HG03108 (cell line): ENCODE data around the gene CYP27B1.

Source experiments
- ATAC-seq: cut with Tn5 transposase; IDR thresholded peaks from one replicate; pipeline ENCODE4 v1.9.1; 2021; ENCODE audit warnings: moderate library complexity; ENCODE audit not compliant: unreplicated experiment

The CYP27B1 gene

DNA sequence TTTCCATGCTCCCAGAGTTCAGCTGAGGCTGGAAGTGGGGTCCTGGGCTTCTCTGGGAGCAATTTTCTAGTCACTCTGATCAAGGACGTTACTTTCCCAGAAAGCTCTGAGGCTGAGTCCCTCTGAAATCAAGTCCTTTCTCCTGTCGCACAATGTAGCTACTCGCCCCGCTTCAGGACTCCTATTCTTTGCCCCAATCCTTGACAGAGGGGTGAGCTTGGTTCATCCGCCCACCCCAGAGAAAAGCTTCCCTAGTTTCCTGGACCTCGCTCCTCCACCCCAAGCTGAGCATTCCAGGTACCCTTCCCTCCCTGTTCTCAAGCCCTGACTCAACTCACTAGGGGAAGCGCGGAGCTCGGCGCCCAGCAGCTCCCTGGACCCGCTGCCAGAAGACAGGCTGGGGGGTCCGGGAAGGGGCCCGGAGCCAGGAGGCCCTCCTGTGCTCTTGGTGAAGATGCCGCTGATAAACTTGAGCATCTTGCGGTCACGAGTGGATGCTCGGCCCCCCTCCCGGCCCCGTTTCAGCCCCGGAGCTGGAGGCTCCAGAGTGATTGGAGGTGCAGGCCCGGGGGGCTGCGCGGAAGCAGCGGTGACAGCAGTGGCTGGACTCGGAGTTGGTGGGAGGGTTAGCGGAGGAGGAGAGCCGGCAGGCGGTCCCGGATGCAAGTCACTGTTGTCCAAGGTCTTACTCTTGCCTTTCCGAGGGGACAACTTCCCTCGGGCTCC lies 30.0 kb downstream of the CYP27B1 start:
- ATAC-seq, result no peak

GRCh38 chr12:57735952-57736740 lies 30.7 kb downstream of the CYP27B1 start:
- ATAC-seq, result no peak

DNA sequence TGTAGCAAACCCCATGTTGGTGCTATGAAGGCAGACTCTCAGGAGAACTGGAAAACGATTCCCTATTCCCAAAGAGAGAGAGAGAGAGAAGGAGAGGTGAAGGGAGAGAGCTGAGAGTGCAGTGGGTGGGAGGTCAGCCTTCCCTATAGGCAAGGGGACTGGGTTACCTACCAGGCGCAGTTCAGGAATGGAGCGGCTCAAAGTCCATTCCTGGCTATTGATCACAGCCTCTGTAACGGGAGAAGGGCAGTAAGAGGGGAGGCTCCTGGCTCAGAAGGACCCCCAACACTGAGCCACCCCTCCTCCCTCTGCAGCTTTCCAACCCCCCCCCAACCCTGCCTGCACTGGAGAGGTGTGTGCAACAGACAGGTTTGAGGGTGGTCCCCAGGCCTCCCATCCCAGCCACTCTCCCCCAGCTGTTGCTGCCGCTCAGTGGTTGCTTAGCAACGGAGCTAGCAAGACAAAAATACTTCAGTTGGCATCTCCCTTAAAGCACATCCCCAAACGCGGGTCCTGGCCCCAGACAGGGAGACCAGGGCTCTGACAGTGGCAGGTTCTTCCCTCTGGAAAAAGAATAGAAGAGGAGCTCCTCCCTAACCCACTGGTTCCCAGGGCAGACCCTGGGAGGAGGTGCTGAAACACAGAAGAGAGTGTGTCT lies 31.6 kb downstream of the CYP27B1 start:
- no peak for ATAC-seq

GRCh38 chr12:57734591-57734990 lies 32.3 kb downstream of the CYP27B1 start:
- ATAC-seq, result no peak

DNA sequence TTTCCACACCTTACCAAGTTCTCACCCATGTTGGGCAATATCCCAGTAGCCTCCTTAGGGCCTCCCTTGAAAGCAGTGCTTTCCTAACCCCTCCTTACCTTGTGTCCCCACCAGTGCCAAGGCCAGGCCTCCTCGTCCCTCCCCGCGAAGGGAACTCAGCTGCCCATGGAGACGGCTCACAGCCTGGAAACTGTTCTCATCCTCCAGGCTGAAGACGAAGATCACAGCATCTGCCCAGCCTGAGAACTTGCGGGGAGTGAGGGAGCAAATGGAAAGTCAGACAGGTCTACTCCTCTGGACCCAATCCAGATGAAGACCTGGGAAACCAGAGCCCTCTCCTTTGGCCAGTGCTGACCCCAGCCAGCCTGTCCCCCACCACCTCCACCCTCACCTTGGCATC lies 33.0 kb downstream of the CYP27B1 start:
- no peak for ATAC-seq

GRCh38 chr12:57732726-57733593 lies 33.9 kb downstream of the CYP27B1 start:
- no peak for ATAC-seq

DNA sequence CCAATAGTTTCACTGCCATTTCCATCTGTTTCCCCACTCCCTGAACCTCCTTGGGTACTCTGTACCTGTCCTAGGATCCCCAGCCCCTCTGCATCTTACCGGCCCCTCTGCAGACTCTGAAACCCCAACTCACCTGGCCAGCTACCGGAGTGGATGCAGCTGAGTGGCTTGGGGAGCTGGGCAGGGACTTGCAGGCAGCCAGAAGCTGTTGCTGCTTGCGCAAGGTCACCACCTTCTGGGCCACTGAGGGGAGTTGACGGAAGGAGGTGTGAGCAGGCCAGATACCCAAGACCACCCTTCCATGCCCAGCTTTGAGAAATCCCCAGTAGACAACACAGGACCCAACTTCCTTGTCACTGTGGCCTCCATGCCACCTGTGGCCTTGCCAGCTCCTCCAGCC lies 34.6 kb downstream of the CYP27B1 start:
- no peak for ATAC-seq

- no peak for ATAC-seq
Observed at GRCh38 chr12:57731411-57732080, 35.3 kb downstream of the CYP27B1 start.

- no peak for ATAC-seq
Observed at GRCh38 chr12:57730336-57731067, 36.4 kb downstream of the CYP27B1 start.

DNA sequence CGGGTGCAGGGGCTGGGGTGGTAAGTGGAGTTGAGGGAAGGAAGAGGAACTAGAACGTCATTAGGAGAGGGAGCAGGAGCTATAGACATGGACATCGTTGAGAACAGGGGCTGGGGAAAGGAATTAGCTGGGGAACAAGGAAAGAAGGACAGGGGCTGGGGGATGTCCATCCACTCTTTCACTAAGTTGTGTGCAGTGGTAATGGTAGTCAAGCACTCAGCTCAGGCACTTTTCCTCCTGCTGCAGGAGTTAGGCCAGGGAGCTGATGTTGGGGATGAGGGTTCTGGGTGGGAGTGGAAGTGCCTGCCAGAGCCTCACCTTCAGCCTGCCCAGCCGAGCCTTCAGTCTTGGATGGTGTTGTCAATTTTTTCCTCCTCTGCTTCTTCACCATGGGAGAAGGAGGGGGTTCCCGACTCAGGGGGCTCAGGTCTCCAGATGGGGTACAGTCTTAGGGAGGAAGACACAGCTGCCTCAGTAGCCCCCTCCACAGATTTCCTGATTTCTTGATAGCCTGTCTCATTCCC lies 37.5 kb downstream of the CYP27B1 start:
- ATAC-seq, result no peak

- ATAC-seq, result no peak
Observed at GRCh38 chr12:57727758-57728395, 39.0 kb downstream of the CYP27B1 start.

DNA sequence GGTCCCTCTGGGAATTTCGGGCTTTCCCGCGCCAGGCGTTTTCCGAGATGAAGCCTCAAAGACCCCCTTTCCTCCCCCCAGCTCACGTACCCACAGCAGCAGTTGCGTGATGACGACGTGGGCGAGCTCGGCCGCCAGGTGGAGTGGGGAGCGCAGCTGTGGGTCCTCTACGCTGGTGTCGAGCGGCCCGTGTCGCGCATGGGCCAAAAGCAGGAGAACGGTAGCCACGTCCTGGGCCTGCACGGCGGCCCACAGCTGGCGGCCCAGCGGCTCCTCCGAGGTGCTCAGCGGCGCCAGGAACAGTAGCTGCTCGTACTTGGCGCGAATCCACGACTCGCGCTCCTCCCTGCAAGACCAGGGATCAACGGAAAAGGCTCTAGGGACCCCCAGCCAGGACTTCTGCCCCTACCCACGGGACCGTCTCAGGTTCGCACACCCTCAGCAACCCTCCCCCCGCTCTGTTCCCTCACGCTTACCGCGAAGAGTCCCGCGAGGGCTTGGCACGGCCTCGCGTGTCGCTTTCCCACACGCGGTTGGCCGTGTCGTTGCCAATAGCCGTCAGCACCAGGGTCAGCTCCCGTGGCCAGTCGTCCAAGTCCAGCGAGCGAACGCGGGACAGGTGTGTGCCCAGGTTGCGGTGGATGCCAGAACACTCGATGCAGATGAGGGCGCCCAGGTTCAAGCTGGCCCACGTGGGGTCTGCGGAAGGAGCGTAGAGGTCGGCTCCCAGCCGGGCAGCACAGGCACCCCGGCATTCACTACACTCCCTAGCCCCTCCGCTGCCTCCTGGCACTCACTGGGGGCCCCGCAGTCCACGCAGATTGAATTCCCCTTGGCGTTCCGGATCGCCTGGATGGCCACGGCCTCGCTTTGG lies 39.8 kb downstream of the CYP27B1 start:
- no peak for ATAC-seq

DNA sequence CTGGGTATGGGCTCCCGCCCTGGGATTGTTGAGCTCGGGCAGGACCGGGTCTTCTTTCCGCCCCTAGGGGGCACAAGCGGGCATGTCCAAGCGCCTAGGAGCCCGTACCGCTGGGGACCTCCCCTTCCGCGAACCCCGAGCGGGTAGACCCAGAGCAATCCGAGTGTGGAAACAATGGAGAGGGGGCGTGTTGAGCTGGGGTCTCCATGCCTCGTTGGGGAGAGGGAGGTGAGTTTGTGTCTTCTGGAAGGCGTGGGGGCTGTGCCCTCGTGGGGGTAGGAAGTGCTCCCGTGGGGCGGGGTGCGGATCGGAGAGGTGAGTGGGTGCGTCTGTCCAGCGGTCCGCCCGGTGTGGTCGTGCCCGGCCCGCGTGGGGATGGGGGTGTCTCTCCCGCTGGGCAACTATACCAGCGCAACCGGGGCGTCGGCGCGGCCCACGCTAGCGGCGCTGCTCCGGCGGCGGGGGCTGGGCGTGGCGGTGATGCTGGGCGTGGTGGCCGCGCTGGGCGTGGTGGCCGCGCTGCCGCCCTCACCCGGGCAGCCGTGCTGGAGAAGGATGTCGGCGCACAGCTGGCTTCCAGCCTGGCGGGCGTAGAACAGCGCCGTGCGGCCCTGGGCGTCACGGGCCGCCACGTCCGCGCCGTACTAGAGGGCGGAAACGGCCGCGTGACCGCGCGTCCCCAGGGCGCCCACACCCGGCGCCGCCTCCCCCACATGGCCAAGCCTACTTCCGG lies 40.6 kb downstream of the CYP27B1 start:
- no peak for ATAC-seq

GRCh38 chr12:57725851-57726150 lies 41.1 kb downstream of the CYP27B1 start:
- ATAC-seq, result no peak

GRCh38 chr12:57724936-57725740 lies 41.7 kb downstream of the CYP27B1 start:
- no peak for ATAC-seq

DNA sequence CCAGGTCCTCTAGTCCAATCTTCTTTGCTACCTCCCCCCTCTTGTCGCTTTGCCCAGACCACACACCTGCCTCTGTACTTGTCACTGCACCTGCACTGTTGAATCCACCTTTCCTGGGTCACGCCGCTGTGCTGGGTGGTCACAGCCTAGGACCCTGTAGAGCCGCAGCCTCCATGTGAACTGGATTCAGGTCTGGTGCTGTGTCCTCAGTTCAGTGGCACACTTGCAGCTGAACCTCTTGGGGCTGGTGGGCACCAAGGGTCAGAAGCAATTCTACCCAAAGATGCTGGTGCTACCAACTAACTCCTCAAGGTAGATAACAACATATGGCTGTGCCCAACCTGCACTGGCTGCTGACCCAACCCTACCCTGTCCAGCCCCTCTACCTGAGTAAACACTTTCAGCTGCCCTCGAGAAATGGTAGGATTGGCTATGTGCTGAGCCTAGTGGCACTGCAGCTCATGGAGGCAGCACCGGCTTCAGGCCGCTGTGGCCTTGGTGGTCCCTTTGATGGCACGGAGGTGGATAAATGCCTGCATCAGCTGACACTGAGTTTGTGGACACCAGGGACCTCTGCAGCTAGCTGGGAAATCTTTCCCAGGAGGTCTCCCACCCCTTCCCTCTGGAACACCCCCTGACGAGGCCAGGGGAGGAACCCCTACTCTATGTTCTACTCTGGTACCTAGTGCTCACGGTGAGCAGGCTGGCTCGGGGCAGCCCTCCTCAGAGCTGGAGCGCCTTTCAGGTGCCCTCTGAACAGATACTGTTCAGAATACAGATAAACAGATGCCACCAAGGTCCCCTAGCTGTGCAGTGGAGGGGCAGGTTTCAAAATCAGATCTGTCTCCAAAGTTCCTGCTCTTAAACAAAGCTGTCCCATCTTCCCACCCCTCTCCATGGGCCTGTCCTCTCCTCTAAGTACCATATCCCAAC lies 42.6 kb downstream of the CYP27B1 start:
- no peak for ATAC-seq
